Mesothelial cell of epicardium (in vitro differentiated cells): Measurements from ENCODE around the gene PCNX2. TPM values are rescaled to one million over a fixed set of nuclear protein-coding genes. Genes with fewer than 3 reads are reported as not detected.

Experiments used
- DNase-seq, 2 experiments: peaks; one replicate each; pipeline ENCODE4 v3.0.0; 2021; ENCODE audit warnings: low spot score in 2 of 2; ENCODE audit not compliant: unreplicated experiment in 2 of 2
- H3K27ac Mint-ChIP-seq: 2 replicates; pipeline ENCODE4 v1.8.0; 2021; ENCODE audit warnings: mixed read lengths
- H3K27me3 Mint-ChIP-seq: 2 replicates; pipeline ENCODE4 v1.8.0; 2021; ENCODE audit warnings: low read depth, mixed read lengths
- H3K36me3 Mint-ChIP-seq: 2 replicates; pipeline ENCODE4 v1.8.0; 2021; ENCODE audit warnings: mixed read lengths
- H3K4me1 Mint-ChIP-seq: 2 replicates; pipeline ENCODE4 v1.8.0; 2021; ENCODE audit warnings: mixed read lengths
- H3K4me3 Mint-ChIP-seq: 2 replicates; pipeline ENCODE4 v1.8.0; 2021; ENCODE audit warnings: mild to moderate bottlenecking, moderate library complexity, mixed read lengths
- H3K9me3 Mint-ChIP-seq: 2 replicates; pipeline ENCODE4 v1.8.0; 2021; ENCODE audit warnings: mixed read lengths
- CTCF ChIP-seq: fragments of 200-600 bp; sonication (generic); IDR thresholded peaks from one replicate; pipeline ENCODE4 v1.5.0; 2021; ENCODE audit warnings: antibody characterized with exemption; ENCODE audit not compliant: unreplicated experiment
- total RNA-seq: library from RNA; stranded (reverse); gene quantifications from 3 replicates; pipeline ENCODE4 v1.2.1, GENCODE V29; 2021

The PCNX2 gene
- total RNA-seq, 1 donor from 2014 or later = 28.4 TPM

DNA sequence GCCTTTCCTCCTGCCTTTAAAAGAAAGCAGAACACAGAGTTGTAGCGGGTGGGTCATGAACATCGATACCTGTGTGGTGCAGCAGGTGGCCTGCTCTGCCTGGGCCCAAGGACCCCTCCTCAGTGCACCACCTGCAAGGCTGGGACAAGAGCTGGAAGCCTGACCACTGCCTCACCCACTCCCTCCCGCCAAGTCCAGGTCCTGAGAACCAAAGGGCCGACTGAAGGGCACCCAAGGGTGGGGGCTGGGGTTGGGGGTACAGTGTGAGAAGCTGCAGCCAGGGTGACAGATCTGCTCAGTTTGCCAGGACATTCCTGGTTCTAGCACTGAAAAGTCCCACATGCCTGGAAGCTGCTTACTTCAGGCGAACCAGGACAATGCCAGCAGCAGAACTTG, 309.0 kb downstream of the PCNX2 start:
- no peak for TF ChIP-seq CTCF
- Mint-ChIP-seq H3K27ac (no peak overlapping the region), H3K9me3 (no peaks in the 10 kb centered on the region), H3K4me3 (no peak overlapping the region), H3K4me1 (peaks cover 12% of the 10 kb centered on the region), H3K27me3 (no peaks in the 10 kb centered on the region), H3K36me3 (peaks cover 12% of the 10 kb centered on the region)
- no peak for DNase-seq

- Mint-ChIP-seq H3K27ac (no peak overlapping the region), H3K4me3 (no peak overlapping the region), H3K36me3 (peaks cover 8% of the 10 kb centered on the region), H3K9me3 (no peaks in the 10 kb centered on the region), H3K27me3 (no peaks in the 10 kb centered on the region), H3K4me1 (peaks cover 14% of the 10 kb centered on the region)
- no peak for DNase-seq
- TF ChIP-seq CTCF = no peak
Measured at GRCh38 chr1:232985882-232986526, 309.5 kb downstream of the PCNX2 start.

DNA sequence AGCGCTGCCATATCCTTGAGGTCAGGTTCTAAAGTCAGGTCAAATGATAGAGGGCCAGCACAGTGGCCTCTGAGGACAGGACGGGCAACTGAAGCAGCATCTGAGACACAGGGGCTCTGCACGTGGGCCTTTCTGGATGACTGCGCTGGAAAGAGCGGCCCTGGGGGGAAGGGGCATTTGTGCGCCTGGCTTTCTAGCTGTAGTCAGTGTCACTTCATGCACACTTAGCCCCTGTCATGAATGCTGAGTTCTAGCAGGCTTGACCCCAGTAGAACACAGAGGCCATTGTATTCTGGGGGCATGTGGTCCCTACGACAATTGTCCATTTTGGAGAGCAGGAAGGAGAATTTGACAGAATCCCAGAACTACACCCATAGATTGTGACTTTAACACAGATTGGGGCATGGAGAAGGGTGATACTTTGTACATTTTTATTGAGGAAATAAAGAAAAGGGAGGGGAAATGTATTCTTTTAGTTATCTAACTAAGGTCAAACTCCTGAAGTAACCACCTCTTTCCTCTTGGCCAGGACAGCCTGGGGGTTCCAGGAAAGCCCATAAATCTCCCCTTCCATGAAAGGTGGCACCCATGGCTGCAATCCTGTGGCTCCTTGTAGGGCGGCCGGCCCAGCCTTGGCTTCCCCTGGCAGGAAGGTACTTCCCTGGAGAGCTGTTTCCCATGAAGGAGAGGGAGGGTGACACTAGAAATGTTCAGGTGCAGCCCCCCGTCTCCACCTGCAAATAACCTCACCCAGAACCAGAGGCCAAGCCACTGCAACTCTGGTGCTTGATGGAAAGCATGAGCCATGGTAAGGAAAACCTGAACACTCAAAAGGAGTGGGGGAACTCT, 310.7 kb downstream of the PCNX2 start:
- DNase-seq = no peak
- Mint-ChIP-seq H3K36me3 (peaks cover 6% of the 10 kb centered on the region), H3K4me1 (peaks cover 22% of the 10 kb centered on the region), H3K27ac (no peak overlapping the region), H3K9me3 (no peaks in the 10 kb centered on the region), H3K27me3 (no peaks in the 10 kb centered on the region), H3K4me3 (no peak overlapping the region)
- TF ChIP-seq CTCF = no peak

DNA sequence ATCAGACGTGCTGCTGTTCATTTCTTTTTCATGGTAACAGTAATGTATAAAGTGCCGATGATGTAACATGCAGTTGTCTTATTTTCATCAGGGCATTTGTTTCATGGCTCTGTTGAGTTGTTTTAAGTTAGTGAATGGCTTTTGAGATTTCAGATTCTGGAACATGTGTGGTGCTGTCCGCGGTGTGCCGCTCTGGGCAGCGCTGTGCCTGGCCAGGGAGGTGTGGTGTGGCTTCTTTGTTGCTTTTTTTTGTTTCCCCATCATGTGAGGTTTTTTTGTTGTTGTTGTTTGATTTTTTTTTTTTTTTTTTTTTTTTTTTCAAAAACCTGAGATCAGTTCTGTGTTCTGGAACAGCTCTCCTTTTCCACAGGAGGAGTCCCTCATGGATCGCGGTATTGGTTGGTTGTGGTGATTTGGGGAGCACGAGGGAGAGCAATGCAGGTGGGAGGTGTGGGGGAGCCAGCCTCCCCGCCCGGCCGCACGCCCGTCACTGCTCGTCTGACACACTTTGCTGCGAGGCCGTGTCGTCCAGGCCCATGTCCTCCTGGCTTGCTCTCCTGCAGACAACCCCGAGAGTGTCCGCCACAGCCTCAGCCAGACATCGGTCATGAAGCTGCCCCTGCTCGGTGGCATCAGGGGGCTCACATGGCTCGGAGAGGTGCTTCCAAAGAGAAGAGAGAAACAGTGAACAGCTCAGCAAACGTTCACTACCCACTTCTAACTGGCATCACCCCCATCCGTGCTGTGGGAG, 311.5 kb downstream of the PCNX2 start:
- H3K27ac Mint-ChIP-seq = no peak overlapping the region
- no peak overlapping the region for H3K4me3 Mint-ChIP-seq
- no peaks in the 10 kb centered on the region for H3K9me3 Mint-ChIP-seq
- H3K27me3 Mint-ChIP-seq = no peaks in the 10 kb centered on the region
- peaks cover 23% of the 10 kb centered on the region for H3K4me1 Mint-ChIP-seq
- DNase-seq = no peak
- TF ChIP-seq CTCF = no peak
- peaks cover 8% of the 10 kb centered on the region for H3K36me3 Mint-ChIP-seq

GRCh38 chr1:232983375-232983774, 312.1 kb downstream of the PCNX2 start:
- DNase-seq = no peak
- peaks cover 11% of the 10 kb centered on the region for H3K36me3 Mint-ChIP-seq
- H3K27me3 Mint-ChIP-seq = no peaks in the 10 kb centered on the region
- H3K4me1 Mint-ChIP-seq = peaks cover 23% of the 10 kb centered on the region
- no peak overlapping the region for H3K27ac Mint-ChIP-seq
- no peak overlapping the region for H3K4me3 Mint-ChIP-seq
- no peaks in the 10 kb centered on the region for H3K9me3 Mint-ChIP-seq
- TF ChIP-seq CTCF = no peak
